HG03439 (cell line): ENCODE results near the gene ELSPBP1.
"Not testable (repeated sequence)": the region's sequence is repeated elsewhere in the genome, so short reads cannot be mapped to it uniquely, and the experiment has no call there.

ENCODE experiments used
- ATAC-seq: cut with Tn5 transposase; IDR thresholded peaks from one replicate; pipeline ENCODE4 v1.9.1; 2021; ENCODE audit warnings: mild to moderate bottlenecking, moderate library complexity; ENCODE audit not compliant: unreplicated experiment

ELSPBP1 gene

DNA sequence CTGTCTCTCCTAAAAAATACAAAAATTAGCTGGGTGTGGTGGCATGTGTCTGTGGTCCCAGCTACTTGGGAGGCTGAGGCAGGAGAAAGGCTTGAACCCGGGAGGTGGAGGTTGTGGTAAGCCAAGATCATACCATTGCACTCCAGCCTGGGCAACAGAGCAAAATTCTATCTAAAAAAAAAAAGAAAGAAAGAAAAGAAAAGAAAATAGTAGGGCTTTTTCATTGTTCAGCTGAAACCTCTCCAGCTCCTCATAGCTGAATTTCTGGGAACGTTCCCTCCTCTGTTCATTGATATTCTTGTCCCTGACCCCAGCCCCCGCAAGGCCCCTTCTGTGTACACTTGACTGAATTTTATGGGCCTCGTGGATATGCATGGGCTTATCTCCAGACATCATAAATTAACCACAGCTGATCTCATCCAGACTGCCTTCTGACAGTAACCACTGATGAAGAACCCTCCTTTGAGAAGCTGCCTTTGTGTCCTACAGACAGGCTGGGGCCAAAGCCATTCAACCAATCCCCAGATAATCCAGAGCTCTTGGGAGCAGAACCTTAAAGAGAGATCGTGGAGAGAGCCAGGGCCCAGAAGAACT, at the start of gene ELSPBP1:
Gene ELSPBP1 (plus strand): TSS at position 424 of the 594 bp plus-strand sequence. CDS start 14,036 bp downstream, outside the sequence.
- no peak for ATAC-seq

DNA sequence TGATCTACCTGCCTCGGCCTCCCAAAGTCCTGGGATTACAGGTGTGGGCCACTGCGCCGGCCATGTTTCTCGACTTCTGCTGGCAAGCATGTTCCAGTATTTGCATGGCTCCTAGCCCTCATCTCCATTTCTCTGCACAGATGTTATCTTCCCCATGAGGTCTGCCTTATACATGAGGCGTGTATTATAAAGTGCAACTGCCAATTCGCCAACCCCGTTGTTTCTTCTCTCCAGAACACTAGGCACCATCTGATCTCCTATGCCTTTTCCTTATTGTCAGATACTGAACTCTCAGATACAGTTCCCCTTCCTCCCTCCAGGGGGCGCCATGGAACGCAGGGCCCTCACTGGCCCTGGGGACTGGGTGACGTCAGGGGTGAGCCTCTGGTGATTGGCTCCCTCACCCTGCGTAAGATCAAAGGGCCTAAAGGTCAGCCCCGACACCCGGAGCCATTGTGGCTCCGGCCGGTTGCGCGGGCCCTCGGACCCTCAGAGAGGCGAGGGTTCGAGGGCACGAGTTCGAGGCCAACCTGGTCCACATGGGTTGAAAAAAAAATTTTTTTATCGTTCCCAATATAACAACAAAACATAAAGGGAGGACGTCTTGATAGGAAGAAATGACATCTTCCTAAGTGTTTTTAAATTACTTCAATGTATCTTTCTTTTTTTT, 44.4 kb upstream of the ELSPBP1 start:
- not testable (repeated sequence) for ATAC-seq

DNA sequence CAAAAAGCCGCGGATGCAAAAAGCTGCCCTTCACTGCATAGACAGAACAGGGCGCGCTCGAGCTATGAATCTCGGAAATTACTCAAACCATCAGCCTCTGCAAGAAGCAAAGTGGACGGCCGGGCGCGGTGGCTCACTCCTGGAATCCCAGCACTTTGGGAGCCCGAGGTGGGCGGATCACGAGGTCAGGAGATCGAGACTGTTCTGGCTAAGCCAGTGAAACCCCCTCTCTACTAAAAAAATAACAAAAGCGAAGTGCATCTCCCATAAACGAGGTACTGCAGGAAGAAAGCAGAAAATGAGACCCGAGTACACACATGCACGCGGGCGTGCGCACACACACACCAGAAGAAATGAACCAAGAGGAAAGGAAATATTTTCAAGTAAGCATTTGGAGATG, 42.3 kb upstream of the ELSPBP1 start:
- not testable (repeated sequence) for ATAC-seq

DNA sequence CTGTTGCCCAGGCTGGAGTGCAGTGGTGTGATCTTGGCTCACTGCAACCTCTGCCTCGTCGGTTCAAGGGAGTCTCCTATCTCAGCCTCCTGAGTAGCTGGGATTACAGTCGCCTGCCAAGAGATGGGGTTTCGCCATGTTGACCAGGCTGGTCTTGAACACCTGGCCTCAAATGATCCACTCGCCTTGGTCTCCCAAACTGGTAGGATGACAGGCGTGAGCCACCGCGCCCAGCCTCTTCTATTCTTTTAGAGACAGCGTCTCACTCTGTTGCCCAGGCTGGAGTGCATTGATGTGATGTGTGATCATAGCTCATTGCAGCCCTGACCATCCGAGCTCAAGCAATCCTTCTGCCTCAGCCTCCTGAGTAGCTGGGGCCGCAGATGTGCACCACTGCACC, 38.5 kb upstream of the ELSPBP1 start:
- ATAC-seq: not testable (repeated sequence)

DNA sequence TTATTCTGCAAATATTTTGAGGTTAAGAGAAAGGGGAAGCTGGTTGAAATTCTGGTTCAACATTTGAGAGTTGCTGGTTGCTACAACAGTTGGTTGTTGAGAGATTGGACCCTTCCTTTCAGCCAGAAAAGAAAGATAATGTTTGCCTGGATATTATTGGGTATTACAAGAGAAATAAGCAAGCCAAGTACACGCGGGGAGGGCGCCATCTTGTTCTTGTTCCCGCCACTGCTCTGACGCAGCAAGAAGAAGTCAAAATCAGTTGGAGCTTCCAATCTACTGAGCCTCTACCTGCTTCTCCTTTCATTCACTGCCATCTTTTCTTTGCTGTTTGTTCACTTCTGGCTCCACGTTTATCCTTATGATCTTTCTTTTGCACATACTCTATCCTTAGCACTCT, 20.9 kb upstream of the ELSPBP1 start:
- ATAC-seq: no peak

DNA sequence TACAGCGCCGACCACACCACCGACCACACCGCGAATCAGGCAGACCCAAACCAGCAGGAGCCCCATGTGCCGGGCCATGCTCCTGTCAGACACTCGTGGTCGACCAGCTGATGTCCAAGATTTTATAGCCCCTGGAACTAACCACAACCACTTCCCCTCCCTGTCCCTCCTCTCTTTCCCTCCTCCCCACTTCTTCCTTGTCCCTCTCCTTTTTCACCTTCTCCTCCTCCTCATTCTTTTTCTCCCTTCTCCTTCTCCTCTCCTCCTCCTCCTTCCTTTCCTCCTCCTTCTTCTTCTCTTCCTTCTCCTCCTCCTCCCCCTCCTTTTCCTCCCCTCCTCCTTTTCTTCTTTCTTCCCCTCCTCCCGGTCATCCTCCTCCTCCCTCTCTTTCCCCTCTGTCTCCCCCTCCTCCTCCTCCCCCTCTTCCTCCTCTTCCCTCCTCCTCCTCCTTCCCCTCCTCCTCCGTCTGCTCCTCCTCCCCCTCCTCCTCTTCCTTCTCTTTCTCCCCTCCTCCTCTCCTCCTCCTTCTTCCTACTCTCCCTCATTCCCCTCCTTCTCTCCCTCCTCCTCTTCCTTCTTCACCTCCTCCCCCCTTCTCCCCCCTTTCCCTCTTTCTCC, 3.1 kb upstream of the ELSPBP1 start:
- no peak for ATAC-seq

DNA sequence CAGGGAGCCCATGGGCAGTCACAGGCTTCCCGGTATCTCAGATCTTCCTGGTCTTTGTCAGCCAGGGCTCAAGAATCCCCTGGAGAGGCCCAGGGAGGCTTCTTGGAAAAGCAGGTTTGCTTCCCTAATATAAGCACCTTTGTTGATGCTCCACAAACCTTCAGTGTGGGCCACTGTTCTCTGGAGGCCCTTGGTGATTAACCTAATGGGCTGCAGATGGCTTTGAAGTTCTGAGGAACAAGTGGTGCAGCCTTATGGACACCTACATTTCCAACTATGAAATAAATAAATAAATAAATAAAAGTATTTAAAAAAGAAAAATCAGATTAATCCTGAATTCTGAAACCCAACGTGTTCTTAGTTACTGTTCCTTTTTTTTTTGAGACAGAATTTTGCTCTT, 2.4 kb upstream of the ELSPBP1 start, which contains the start of gene BSPH1:
Gene BSPH1 (minus strand): TSS at position 101 of the 400 bp plus-strand sequence. CDS start 89 bp downstream, at position 12.
- ATAC-seq: no peak

DNA sequence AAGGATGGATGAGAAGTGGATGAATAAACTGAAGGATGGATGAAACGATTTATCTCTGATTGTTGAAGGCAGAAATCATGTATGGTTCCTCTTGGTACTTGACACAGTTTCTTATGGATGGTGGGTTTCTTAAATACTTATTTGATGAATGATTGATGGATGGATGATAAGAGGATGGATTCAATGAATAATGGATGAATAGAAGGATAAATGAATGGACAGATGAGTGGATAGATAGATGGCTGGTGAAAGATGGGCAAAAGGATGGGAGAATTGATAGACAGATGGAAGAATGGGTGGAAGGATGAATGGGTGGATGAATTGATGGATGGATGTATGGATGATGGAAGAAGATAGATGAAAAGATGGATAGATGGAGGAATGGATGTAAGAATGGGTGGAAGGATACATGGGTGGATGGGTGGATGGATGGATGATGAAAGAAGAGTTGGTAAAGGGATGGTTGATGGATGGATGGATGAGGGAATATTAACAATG, 1.8 kb downstream of the ELSPBP1 start:
- no peak for ATAC-seq

DNA sequence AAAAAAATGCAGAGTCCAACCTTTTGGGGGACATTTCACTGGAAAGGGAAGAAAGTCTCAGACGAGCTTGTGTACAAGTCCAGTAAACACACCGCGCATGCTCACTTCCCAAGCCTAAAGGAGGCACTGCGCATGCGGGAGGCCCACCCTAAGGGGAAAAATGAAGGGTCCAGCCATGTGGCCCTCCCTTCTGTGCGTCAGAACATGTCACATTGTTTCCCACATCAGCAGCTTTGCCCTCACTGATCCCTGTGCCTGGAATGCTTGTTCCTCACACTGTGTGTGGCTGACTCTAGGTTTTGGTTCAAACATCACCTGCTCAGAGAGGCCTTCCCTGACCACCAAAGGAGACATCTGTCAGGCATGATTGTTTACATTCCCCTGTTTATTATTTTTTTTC, 4.4 kb downstream of the ELSPBP1 start:
- ATAC-seq: no peak

DNA sequence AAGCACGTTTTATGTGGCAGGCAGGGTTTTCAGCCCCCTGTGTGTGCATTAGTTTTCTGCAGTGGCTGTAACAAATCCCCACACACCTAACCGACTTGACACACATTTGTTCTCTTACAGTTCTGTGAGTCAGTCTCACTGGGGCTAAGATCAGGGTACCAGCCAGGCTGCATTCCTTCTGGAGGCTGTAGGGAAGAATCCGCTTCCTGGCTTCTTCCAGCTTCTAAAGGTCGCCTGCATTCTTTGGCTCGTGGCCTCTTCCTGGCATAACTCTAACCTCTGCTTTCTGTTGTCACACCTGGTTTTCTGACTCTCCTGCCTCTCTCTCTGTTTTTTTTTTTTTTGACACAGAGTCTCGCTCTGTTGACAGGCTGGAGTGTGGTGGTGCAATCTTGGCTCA, 6.4 kb downstream of the ELSPBP1 start:
- ATAC-seq: no peak

DNA sequence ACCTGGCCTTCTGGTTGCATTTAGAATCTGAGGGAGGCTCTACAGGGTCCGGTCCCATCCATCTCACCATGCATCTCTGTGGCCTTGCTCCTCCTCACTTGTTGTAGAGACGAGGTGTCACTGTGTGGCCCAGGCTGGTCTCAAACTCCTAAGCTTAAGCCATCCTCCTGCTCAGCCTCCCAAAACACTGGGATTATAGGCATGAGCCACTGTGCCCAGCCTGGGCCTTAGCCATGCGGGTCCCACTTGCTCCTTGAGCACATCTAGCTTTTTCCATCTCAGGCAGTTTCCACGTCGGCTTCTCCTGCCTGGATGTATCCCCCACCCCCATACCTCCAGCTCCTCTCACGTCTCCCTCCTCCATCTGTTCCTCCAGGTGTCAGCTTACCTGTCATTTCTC, 9.8 kb downstream of the ELSPBP1 start:
- no peak for ATAC-seq

DNA sequence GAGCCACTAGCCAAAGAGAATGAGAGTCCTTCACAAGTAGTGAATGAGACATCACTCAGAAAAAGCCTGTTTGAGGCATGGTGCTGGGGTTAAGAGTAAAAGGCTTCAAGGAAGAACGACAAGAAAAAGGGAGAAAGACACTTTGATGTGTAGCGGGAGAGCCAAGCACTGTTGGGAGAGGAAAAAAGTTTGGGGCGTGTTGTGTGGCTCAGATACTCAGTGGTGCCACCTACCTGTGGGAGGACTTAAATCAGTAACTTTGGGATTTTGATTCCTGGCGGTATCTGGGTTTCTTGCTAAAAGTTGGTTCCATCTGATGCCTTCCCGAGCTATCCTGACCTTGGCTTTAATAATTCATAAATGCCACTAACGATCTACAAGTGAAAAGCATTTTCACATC, 12.3 kb downstream of the ELSPBP1 start:
- ATAC-seq: no peak

DNA sequence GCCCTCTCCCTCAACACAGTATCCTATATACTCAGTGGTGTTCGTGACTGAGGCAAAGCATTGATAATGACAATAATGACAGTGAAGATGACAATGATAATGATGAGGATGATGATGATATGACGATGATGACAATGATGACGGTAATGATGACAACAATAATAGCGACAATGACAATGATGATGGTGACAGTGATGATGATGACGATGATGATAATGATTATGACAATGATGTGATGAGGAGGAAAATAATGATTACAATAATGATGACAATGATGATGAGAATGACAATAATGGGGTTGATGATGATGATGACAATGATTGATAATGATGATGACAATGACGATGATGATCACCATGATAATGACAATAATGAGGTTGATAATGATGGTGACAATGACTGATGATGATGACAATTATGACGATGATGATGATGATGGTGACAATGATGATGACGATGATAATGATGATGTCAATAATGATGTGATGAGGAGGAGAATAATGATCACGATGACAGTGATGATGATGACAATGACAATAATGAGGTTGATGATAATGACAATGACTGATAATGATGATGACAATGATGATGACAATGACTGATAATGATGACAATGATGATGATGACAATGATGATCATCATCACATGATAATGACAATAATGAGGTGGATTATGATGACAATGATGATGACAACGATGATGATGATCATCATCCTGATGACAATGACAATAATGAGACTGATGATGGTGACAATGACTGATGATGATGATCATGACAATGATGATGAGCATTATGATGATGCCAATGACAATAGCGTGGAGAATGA, 16.7 kb downstream of the ELSPBP1 start:
- ATAC-seq: no peak

DNA sequence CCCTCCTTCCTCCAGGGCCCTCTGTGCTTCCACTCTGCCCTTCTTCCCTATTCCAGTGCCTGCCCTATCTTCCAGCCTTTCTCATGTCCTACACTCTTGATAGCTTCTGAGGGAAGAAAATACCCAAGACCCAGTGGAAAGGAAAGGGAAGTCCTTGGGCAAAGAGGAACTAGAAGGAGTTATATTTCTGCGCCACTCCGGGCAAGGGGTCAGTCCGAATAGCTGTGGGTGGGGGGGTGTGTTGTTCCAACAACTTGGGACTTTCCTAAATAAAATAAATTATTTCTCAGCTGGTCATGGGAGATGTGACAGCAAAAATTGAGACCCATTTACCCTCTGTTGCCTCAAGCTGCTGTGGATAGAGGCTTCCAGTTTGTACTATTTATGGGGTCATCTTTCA, 26.3 kb downstream of the ELSPBP1 start:
- ATAC-seq: no peak

DNA sequence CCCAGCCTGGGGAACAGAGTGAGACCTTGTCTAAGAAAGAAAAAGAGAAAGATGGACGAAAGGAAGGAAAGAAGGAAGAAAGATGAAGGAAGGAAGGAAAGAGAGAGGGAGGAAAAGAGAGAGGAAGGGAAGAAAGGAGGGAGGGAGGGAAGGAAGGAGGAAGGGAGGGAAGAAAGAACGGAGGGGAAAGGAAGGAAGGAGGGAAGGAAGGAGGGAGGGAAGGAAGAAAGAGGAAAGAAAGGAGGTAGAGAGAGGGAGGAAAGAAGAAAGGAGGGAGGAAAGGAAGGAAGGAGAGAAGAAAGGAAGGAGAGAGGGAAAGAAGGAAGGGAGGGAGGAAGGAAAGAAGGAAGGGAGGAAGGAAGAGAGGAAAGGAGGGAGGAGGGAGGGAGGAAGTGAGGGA, 28.6 kb downstream of the ELSPBP1 start:
- no peak for ATAC-seq

DNA sequence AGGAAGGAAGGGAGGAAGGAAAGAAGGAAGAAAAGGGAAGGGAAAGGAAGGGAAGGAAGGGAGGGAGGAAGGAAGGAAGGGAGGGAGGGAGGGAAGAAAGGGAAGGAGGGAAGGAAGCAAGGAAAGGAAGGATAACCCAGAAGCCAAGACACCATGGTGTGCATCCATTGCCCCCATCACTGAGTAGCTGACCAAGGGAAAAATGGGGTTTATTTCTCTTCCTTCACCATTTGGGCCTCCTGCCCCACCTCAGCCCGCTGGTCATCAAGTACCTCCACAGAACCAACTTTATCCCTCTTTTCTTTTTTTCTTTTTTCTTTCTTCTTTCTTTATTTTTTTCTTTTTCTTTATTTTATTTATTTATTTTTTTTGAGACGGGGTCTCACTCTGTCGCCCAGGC, 29.1 kb downstream of the ELSPBP1 start:
- no peak for ATAC-seq

DNA sequence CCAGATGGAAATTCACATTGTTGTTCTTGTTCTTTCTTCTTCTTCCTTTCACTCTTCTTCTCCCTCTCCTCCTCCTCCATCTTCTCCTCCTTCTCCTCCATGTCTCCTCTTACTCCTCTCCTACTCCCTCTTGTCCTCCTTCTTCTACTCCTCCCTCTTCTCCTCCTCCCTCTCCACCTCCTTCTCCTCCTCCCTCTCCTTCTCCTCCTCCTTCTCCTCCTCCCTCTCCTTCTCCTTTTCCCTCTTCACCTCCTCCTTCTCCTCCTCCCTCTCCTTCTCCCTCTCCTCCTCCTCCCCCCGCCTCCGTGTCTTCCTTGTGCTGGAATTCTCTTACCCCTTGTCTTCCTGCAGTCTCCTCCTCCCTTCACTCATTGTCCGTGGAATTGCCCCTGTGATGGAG, 31.0 kb downstream of the ELSPBP1 start:
- no peak for ATAC-seq

DNA sequence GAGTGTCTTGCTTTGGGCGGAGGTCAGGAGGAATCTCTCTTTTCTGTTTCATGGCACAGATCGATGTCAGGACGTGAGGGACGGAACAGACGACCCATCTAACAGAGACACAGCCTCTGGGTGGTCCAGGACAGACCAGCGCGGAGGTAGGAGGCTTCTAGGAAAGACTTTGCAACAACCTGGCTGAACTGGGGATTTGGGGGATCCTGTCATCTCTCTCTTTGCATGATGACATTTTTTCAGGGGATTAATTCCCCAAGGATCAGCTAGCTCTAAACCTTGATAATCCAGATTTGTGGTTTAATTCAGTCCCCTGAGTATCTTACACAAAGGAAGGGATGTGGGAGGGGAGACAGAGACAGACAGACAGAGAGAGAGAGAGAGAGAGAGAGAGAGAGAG, 35.0 kb downstream of the ELSPBP1 start:
- ATAC-seq: no peak

DNA sequence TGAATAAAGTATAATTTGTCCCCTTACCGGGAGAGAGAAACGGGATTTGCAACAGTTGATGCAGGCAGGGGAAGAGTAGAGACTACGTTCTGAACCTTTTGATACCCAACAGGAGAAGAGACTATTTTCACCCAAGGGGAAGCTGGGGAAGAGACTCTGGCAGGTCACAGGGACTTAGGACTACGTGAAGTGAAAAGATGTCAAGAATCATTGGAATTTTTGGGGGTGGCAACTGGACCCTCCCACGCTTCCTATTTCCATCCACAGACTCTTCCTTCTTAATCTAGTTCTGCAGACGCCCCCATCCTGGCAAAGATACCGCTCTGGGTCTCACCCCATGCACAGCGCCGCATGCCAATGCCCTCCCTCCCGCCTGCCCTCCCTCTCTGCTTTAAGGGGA, 35.6 kb downstream of the ELSPBP1 start:
- ATAC-seq: no peak

DNA sequence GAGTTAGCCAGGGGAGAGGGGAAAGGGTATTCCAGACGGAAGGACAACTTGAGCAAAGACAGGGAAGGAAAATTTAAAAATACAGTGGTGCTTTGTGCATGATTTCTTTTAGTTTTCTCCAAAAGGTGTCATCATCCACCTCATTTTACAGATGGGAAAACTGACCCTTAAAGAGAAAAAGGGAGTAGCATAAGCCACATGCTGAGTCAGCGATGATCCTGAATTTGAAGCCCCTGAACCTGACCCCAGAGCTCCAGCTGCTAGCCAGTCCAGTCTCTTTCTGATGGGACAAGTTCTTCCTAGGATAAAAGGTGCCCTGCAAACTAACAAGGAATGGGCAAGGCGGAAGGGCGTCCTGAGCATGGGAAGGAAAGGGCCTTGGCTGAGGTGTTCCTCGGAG, 39.2 kb downstream of the ELSPBP1 start:
- no peak for ATAC-seq

DNA sequence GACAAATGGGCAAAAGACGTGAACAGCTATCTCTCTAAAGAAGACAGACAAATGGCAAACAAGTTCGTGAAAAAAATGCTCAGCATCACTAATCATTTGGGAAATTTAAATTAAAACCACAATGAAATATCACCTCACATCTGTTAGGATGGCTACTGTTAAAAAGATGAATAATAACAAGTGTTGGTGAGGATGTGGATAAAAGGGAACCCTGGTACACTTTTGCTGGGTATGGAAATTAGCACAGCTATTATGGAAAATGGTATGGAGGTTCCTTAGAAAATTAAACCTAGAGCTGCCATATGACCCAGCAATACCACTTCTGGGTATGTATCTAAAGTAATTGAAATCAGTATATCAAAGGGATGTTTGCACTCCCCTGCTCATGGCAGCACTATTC, 42.3 kb downstream of the ELSPBP1 start:
- ATAC-seq: no peak
